Tongue (tissue), 2 donors: ENCODE measurements around the gene FAM110D. TPM values are rescaled to one million over a fixed set of nuclear protein-coding genes. Genes with fewer than 3 reads are reported as not detected.

ENCODE experiments used
- DNase-seq: peaks from one replicate; pipeline ENCODE4 v3.0.0-alpha.2; 2015
- total RNA-seq: library from RNA; depleted of rRNA; stranded (reverse); fragments of >200 nt; gene quantifications from one replicate; pipeline ENCODE4 v1.2.3, GENCODE V29; 2014

The FAM110D gene
- total RNA-seq, 1 donor from 2014 or later: 1.5 TPM

GRCh38 chr1:26129778-26130177 lies 29.1 kb upstream of the FAM110D start:
- DNase-seq: no peak

DNA sequence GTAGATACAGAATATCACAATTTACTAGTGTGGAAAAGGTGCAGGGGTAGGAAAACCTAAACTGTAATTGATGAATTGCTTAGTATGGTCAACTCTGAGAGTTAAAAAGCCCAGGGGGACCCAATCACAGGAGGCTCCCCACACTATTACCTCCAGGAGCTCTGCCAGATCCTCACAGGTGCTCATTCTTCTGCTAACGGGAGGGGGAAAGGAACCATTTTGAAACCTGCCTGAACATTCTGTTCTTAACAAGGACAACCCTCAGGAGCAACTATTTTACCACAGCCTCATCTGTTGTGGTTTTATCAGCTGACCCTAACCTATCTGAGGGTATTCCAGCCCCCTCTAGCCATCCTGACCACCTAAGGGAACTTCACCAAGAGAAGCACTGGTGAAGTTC lies 28.2 kb upstream of the FAM110D start:
- no peak for DNase-seq

DNA sequence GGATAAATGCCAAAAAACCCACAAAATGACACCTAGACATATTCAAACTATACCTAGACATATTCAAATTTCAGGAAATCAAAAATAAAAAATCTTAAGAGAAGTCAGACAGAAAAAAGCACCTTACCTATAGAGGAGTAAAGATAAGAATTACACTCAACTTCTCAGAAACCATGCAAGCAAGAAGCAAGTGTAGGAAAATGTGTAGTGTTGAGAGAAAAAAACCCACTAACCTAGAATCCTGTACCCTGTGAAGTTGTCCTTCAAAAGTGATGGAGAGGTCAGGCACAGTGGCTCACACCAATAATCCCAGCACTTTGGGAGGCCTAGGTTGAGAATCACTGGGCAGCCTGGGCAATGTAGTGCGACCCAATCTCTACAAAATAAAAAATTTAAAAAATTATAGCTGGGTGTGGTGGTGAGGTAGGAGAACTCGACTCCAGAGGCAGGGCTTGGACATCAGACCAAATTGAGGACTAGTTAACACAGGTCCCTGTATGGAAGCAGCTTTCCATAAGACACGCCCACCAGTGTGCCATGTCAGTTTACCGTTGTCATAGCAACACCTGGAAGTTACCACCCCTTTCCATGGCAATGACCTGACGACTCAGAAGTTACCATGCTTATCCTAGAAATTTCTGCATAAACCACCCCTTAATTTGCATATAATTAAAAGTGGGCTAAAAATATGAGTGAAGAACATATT lies 26.6 kb upstream of the FAM110D start:
- no peak for DNase-seq

GRCh38 chr1:26132834-26133167 lies 26.1 kb upstream of the FAM110D start:
- no peak for DNase-seq

- DNase-seq: no peak
Observed at GRCh38 chr1:26134466-26134865, 24.4 kb upstream of the FAM110D start.

GRCh38 chr1:26138974-26139558 lies 19.8 kb upstream of the FAM110D start:
- DNase-seq: no peak

DNA sequence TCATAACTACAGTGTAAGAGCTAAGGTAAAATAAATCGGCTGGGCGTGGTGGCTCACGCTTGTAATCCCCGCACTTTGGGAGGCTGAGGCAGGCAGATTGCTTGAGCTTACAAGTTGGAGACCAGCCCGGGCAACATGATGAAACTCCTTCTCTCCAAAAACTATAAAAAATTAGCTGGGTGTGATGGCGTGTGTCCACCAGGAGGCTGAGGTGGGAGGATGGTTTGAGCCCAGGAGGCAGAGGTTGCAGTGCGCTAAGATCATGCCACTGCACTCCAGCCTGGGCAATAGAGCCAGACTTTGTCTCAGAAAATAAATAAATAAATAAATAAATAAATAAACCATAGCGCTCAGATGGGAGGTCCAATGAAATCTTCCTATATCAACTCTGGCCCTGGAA lies 16.7 kb upstream of the FAM110D start:
- DNase-seq: no peak

- DNase-seq: peak; percentile 91
Observed at GRCh38 chr1:26145041-26145959, 13.6 kb upstream of the FAM110D start.

GRCh38 chr1:26145960-26146294 lies 13.0 kb upstream of the FAM110D start:
- DNase-seq: no peak

DNA sequence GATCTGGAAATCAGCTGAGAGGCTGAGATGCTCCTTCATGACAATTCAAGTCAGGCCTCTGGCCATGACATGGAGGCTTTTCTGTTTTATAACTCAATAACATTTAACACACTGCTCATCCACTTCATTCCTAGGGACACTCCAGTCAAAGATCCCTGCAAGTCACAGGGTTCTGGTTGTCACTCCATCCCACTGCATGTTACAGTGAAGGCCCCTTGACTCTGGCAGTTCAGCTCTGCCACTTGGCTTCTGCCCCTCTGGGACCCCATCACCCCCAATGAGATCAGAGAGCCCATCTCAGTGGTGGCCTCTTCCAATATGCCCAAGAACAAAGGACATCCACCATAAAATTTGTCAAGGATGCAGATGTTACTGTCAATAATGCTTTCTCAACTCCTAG lies 10.0 kb upstream of the FAM110D start:
- DNase-seq: no peak

DNA sequence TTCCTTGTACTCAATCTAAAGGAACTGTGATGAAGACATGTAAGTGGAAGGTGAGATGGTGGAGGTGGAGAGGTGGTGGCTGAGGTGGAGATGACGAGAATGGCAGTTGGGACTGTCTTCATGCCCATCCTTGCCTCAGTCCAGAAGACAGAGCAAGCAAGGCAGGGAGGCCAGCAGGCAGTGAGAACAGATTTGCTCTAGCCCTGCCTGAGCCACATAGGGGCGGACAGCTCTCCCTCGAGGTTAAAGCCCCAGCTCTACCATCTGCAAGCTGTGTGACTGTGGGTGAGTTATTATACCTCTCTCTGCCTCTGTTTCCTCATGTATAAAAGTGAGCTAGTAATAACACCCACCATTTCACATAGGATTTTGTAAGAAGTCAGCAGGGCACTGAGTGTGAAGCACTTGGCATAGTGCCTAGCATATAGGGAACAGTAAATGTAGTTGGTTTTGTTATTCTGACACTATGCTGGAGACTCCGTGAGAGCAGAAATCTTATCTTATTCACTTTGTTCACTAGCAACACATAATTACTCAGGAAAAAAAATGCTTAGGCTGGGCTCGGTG lies 4.8 kb upstream of the FAM110D start:
- no peak for DNase-seq

DNA sequence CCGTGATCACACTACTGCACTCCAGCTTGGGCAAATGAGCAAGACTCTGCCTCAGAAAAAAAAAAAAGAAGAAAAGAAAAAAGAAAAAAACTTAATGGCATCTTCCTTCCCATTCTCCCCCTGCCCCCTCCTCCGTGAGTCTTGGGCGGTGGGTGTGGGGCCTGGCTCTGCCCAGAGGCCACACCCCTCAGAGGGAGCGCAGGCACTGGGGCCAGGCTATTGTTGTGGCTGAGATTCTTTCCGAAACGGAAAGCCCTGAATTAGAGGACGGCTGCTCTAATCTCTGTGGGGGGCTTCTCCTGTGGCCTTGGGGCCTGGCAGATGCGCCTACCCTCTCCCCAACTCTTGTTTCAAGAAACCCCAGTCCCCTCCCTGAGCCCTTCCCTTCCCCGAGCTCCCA lies 4.1 kb upstream of the FAM110D start:
- no peak for DNase-seq

- DNase-seq: no peak
Observed at GRCh38 chr1:26155370-26156284, 3.3 kb upstream of the FAM110D start.

- peak; percentile 25 for DNase-seq
Observed at GRCh38 chr1:26156285-26157038, 2.4 kb upstream of the FAM110D start.

DNA sequence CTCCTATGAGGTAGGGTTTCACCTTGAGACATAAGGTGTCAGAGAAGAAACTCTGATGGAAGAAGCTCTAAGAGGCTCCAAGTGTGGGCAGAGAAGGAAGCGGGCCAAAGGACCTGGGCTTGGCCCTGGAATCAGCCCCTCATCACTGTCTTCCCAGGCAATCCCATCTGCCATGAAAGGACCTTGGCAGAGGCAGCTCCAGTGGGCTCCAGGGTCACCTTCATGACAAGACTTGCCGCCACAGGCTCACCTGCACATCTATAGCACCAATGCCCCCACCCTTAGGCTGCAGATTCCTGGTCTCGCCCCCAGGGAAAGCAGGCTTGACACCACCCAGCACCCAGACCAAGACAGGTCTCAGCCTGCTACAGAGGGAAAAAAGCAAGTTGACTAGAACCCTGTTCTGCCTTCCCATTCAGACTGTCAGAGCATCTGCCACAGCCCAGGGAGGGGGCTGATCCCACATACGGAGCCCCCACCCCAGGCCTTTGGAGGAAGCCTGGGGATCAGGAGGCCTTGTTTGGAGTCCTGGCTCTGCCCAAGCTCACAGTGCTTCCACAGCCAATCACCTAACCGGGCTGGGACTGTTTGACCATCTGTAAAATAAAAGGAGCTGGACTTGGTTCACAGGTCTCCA lies 490 bp upstream of the FAM110D start:
- DNase-seq: no peak

- no peak for DNase-seq
Observed at GRCh38 chr1:26159743-26160039, 812 bp downstream of the FAM110D start.

- no peak for DNase-seq
Observed at GRCh38 chr1:26160527-26161414, 1.9 kb downstream of the FAM110D start.

DNA sequence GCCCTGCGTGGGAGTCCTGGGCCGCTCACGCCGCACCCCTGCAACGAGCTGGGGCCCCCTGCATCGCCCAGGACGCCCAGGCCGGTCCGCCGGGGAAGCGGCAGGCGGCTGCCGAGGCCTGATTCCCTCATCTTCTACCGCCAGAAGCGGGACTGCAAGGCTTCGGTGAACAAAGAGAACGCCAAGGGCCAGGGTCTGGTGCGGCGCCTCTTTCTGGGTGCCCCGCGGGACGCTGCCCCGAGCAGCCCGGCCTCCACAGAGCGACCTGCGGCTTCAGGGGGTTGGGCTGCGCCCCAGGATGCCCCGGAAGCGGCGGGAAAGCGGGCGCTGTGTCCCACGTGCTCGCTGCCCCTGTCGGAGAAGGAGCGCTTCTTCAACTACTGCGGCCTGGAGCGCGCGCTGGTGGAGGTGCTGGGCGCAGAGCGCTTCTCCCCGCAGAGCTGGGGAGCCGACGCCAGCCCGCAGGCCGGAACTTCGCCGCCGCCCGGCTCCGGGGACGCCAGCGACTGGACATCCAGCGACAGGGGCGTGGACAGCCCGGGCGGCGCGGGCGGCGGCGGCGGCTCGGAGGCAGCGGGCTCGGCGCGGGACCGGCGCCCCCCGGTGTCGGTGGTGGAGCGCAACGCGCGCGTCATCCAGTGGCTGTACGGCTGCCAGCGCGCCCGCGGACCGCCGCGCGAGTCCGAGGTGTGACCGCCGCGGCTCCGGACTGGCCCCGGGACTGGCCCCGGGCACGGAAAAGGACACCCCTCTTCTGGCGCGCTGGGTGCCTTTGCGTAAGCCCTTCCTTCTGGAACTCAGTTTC lies 2.7 kb downstream of the FAM110D start:
- peak; percentile 69 for DNase-seq

- no peak for DNase-seq
Observed at GRCh38 chr1:26162220-26162709, 3.4 kb downstream of the FAM110D start.
